ENCODE data around the gene JOSD2. TPM values are rescaled to one million over a fixed set of nuclear protein-coding genes. Genes with fewer than 3 reads are reported as not detected.

The JOSD2 gene
- total and polyA plus RNA-seq, 2 of the 4 experiments (the other 2 are of a cell fraction) = 12.2 to 54.1 TPM

DNA sequence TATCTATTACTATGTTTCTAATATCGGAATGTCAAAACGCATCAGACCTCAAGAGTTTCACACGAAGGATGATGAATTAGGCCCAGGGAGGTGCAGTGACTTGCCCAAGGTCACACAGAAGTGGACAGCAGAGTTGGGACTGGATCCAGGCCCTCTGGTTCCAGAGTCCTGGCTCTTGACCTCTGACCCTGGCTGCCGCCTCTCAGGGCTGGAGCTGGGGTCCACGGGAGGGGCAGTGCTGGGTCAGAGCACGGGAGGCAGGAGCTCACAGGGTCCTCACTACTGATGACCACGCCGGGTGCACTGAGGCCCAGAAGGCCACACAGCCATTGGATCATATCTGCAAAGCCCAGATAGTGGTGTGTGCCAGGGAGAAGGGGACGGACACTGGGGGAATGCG, 11.9 kb upstream of the JOSD2 start:
- H3K79me1 ChIP-seq (ENCODE audit: low read depth in 1 of 2, low read length in 2 of 2) = no peaks in the 10 kb centered on the region
- H3K9ac ChIP-seq (ENCODE audit: low read depth, low read length) = no peak overlapping the region
- no peak overlapping the region for H3K56ac ChIP-seq (ENCODE audit: extremely low read depth, insufficient read depth, low read length)
- in situ Hi-C loops (cut with MboI; ENCODE audit: low sequenced_read_pairs) = no loop called here
- no TSS peak for BruUV-seq (replicated peaks)
- H4K91ac ChIP-seq (ENCODE audit: insufficient read depth, low read depth, low read length) = no peak overlapping the region
- no peak overlapping the region for H2BK15ac ChIP-seq (ENCODE audit: low read depth, low read length)
- H3K18ac ChIP-seq (ENCODE audit: low read depth, low read length) = no peak overlapping the region
- no peak overlapping the region for H3K4me2 ChIP-seq (ENCODE audit: low read depth, low read length)
- H2AK5ac ChIP-seq (ENCODE audit: low read depth, low read length) = no peak overlapping the region
- no peak overlapping the region for H2BK20ac ChIP-seq (ENCODE audit: low read depth, low read length)
- H2AFZ ChIP-seq (replicated peaks; ENCODE audit: low read length, poor library complexity) = no peak overlapping the region
- ChIA-PET POLR2A (ENCODE audit: unreplicated experiment) (no interaction called here), CTCF (no interaction called here)
- H2BK5ac ChIP-seq (ENCODE audit: low read depth, low read length, poor library complexity, severe bottlenecking) = no peak overlapping the region
- no peak overlapping the region for H3K27ac ChIP-seq (ENCODE audit: insufficient read depth, low read length)
- no CpG with 5 or more reads among the region's 10 CpGs for WGBS, 2 experiments (ENCODE audit: extremely low coverage in 2 of 2, insufficient read length in 1 of 2)
- no peak overlapping the region for H3K23ac ChIP-seq (ENCODE audit: low read depth, low read length)
- H3K14ac ChIP-seq (replicated peaks; ENCODE audit: low read depth, low read length) = no peak overlapping the region
- no peak overlapping the region for H2AK9ac ChIP-seq (replicated peaks; ENCODE audit: low read depth, low read length, poor library complexity)
- no peaks in the 10 kb centered on the region for H4K20me1 ChIP-seq (ENCODE audit: insufficient read depth, low read length)
- dilution Hi-C loops (cut with HindIII; ENCODE audit: low sequenced_read_pairs, unreplicated experiment) = no loop called here
- H3K36me3 ChIP-seq (ENCODE audit: control insufficient read depth, insufficient read depth, low read length) = no peaks in the 10 kb centered on the region
- DNase-seq (no peak), ATAC-seq (ENCODE audit: low read depth) (no peak)
- no peaks in the 10 kb centered on the region for H3K27me3 ChIP-seq (ENCODE audit: control insufficient read depth, insufficient read depth, low read length)
- H3K4ac ChIP-seq (ENCODE audit: low read depth, low read length) = no peak overlapping the region
- no peak overlapping the region for H4K5ac ChIP-seq (ENCODE audit: low read depth, low read length)
- no peak overlapping the region for H4K8ac ChIP-seq (ENCODE audit: low read depth in 2 of 2, low read length in 2 of 2)
- TF ChIP-seq NFE2L2 (IDR thresholded peaks at IDR 0.05; ENCODE audit: low read depth, low read length) (no peak), RFX5 (IDR thresholded peaks at IDR 0.05; ENCODE audit: low read depth, low read length) (no peak)
- H3K9me1 ChIP-seq (ENCODE audit: insufficient read depth, low read length) = no peaks in the 10 kb centered on the region
- H3K9me3 ChIP-seq (ENCODE audit: control insufficient read depth, insufficient read depth, low read length) = no peaks in the 10 kb centered on the region
- H3K4me1 ChIP-seq (ENCODE audit: control insufficient read depth, insufficient read depth, low read length) = no peaks in the 10 kb centered on the region
- H2BK120ac ChIP-seq (ENCODE audit: low read depth, low read length) = no peak overlapping the region
- intact Hi-C loops (cut with micrococcal nuclease) = no loop called here
- H3K4me3 ChIP-seq (ENCODE audit: insufficient read depth, low read depth, low read length) = no peak overlapping the region

Measured in IMR-90 (cell line).